HepG2 (cell line): ENCODE measurements around the gene NDUFAF5. TPM values are rescaled to one million over a fixed set of nuclear protein-coding genes. Genes with fewer than 3 reads are reported as not detected.
A peak's percentile ranks its signal among the peaks of the same experiment; 100 is the strongest.

Experiments used
- FIP1L1 ChIP-seq: fragments of 200-400 bp; formaldehyde crosslinking; IDR thresholded peaks from 2 replicates; pipeline ENCODE4 v1.6.1; 2018; ENCODE audit warnings: low read depth, mild to moderate bottlenecking, low read length, moderate library complexity, borderline replicate concordance; ENCODE audit not compliant: insufficient read depth
- HIC2 ChIP-seq: sonication (generic); formaldehyde crosslinking; IDR thresholded peaks from 2 replicates; pipeline ENCODE4 v1.9.0; 2022; ENCODE audit warnings: low read depth, missing genetic modification reagents
- IKZF5 ChIP-seq: IDR thresholded peaks from 2 replicates; pipeline ENCODE4 v1.6.1; 2018; ENCODE audit warnings: missing genetic modification reagents, mild to moderate bottlenecking, missing compliant biosample characterization
- MXI1 ChIP-seq: IDR thresholded peaks from 3 replicates; pipeline ENCODE4 v1.6.1; 2012; ENCODE audit warnings: low read depth, low read length, inconsistent platforms, borderline replicate concordance
- NFYB ChIP-seq: sonication (generic); formaldehyde crosslinking; IDR thresholded peaks from 2 replicates; pipeline ENCODE4 v1.4.0; 2020; ENCODE audit warnings: missing genetic modification reagents
- PAF1 ChIP-seq: IDR thresholded peaks from 2 replicates; pipeline ENCODE4 v1.6.1; 2016; ENCODE audit warnings: missing genetic modification reagents, missing compliant biosample characterization
- PAWR ChIP-seq: sonication (generic); formaldehyde crosslinking; IDR thresholded peaks from 2 replicates; pipeline ENCODE4 v1.4.0; 2020; ENCODE audit warnings: missing genetic modification reagents, mild to moderate bottlenecking, borderline replicate concordance
- PHB2 ChIP-seq: fragments of 450-650 bp; IDR thresholded peaks from 2 replicates; pipeline ENCODE4 v1.6.1; 2018; ENCODE audit not compliant: partially characterized antibody
- PHF21A ChIP-seq: sonication (generic); formaldehyde crosslinking; IDR thresholded peaks from 2 replicates; pipeline ENCODE4 v1.5.0; 2020; ENCODE audit warnings: mild to moderate bottlenecking, missing genetic modification reagents
- POLR2AphosphoS2 ChIP-seq: IDR thresholded peaks from 2 replicates; pipeline ENCODE4 v1.6.1; 2011; ENCODE audit warnings: low read depth, low read length, improper control_type of control experiment
- PPARG ChIP-seq: conservative IDR thresholded peaks from 2 replicates; pipeline ENCODE4 v1.6.1; 2016; ENCODE audit warnings: missing biosample characterization, missing genetic modification reagents
- SP5 ChIP-seq: IDR thresholded peaks from 2 replicates; pipeline ENCODE4 v1.6.1; 2016; ENCODE audit warnings: low read depth, borderline replicate concordance
- SRSF9 ChIP-seq: fragments of 200-400 bp; formaldehyde crosslinking; IDR thresholded peaks from 2 replicates; pipeline ENCODE4 v1.6.1; 2018; ENCODE audit warnings: borderline replicate concordance, mild to moderate bottlenecking, low read depth, low read length; ENCODE audit not compliant: insufficient read depth, poor library complexity, severe bottlenecking
- ZNF441 ChIP-seq: sonication (generic); formaldehyde crosslinking; IDR thresholded peaks from 2 replicates; pipeline ENCODE4 v1.7.0; 2021; ENCODE audit warnings: missing genetic modification reagents, borderline replicate concordance
- ZNF468 ChIP-seq: sonication (generic); formaldehyde crosslinking; IDR thresholded peaks from 2 replicates; pipeline ENCODE4 v1.8.0; 2022; ENCODE audit warnings: mild to moderate bottlenecking, moderate library complexity, missing genetic modification reagents
- ZNF782 ChIP-seq: sonication (generic); formaldehyde crosslinking; IDR thresholded peaks from 2 replicates; pipeline ENCODE4 v1.4.0; 2020; ENCODE audit warnings: missing genetic modification reagents, mild to moderate bottlenecking, borderline replicate concordance
- polyA plus RNA-seq, 8 experiments: library from polyadenylated mRNA; depleted of rRNA in 3 of 8; stranded (reverse) in 7 of 8; unstranded in 1 of 8; fragments of >200 nt; fragmentation: Illumina TruSeq in 4 of 8; extraction: Trizol in 4 of 8; gene quantifications; 2 replicates each; pipeline versions ENCODE4 v1.2.1 to v1.2.3, GENCODE V29; 2011 to 2016; ENCODE audit warnings: low read depth in 4 of 8, missing spikeins in 1 of 8, mixed read lengths in 1 of 8; ENCODE audit not compliant: insufficient read depth in 1 of 8
- total RNA-seq, 5 experiments: library from RNA; depleted of rRNA; stranded (reverse); fragments of >200 nt; fragmentation: Illumina TruSeq; extraction: Trizol; gene quantifications; 2 replicates each; pipeline ENCODE4 v1.2.3, GENCODE V29; 2016; ENCODE audit warnings: low read depth in 1 of 5
- TF ChIP-seq, protein P1 (sequence below): fragments of 450-650 bp; IDR thresholded peaks from 2 replicates; pipeline ENCODE4 v1.6.1; 2017; ENCODE audit warnings: mild to moderate bottlenecking
- TF ChIP-seq, protein P2 (sequence below): sonication (generic); formaldehyde crosslinking; IDR thresholded peaks from 2 replicates; pipeline ENCODE4 v1.5.1; 2020; ENCODE audit warnings: missing genetic modification reagents, mild to moderate bottlenecking, borderline replicate concordance
- TF ChIP-seq, protein P3 (sequence below): sonication (generic); formaldehyde crosslinking; IDR thresholded peaks from 2 replicates; pipeline ENCODE4 v1.4.0; 2020; ENCODE audit warnings: missing genetic modification reagents

NDUFAF5 gene
- total and polyA plus RNA-seq, 2 of the 13 experiments (the other 11 are each of a cell fraction or from before 2014, with no cell fraction given), result 23.1 to 66.7 TPM

GRCh38 chr20:13784893-13785715 lies at the start of gene NDUFAF5, which contains the start of gene ESF1 (continued):
- TF ChIP-seq, protein P1, sequence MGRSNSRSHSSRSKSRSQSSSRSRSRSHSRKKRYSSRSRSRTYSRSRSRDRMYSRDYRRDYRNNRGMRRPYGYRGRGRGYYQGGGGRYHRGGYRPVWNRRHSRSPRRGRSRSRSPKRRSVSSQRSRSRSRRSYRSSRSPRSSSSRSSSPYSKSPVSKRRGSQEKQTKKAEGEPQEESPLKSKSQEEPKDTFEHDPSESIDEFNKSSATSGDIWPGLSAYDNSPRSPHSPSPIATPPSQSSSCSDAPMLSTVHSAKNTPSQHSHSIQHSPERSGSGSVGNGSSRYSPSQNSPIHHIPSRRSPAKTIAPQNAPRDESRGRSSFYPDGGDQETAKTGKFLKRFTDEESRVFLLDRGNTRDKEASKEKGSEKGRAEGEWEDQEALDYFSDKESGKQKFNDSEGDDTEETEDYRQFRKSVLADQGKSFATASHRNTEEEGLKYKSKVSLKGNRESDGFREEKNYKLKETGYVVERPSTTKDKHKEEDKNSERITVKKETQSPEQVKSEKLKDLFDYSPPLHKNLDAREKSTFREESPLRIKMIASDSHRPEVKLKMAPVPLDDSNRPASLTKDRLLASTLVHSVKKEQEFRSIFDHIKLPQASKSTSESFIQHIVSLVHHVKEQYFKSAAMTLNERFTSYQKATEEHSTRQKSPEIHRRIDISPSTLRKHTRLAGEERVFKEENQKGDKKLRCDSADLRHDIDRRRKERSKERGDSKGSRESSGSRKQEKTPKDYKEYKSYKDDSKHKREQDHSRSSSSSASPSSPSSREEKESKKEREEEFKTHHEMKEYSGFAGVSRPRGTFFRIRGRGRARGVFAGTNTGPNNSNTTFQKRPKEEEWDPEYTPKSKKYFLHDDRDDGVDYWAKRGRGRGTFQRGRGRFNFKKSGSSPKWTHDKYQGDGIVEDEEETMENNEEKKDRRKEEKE, result no peak
- TF ChIP-seq MXI1 (peak; percentile 99), PHF21A (CRISPR knock-in tag) (peak; percentile 93), HIC2 (no peak), SP5 (peak; percentile 85), PAF1 (0 out of 2 replicates have a peak, but pooled peaks have one; percentile 65), PAWR (no peak), ZNF782 (CRISPR knock-in tag) (peak; percentile 61), PHB2 (no peak), PPARG (peak; percentile 78), NFYB (CRISPR knock-in tag) (peak; percentile 49), SRSF9 (no peak), ZNF468 (CRISPR knock-in tag) (peak; percentile 96), ZNF441 (CRISPR knock-in tag) (peak; percentile 95), IKZF5 (CRISPR knock-in tag) (peak; percentile 97), FIP1L1 (no peak), POLR2AphosphoS2 (no peak; the same call in 1 of the 2 replicates)
- TF ChIP-seq, protein P2, sequence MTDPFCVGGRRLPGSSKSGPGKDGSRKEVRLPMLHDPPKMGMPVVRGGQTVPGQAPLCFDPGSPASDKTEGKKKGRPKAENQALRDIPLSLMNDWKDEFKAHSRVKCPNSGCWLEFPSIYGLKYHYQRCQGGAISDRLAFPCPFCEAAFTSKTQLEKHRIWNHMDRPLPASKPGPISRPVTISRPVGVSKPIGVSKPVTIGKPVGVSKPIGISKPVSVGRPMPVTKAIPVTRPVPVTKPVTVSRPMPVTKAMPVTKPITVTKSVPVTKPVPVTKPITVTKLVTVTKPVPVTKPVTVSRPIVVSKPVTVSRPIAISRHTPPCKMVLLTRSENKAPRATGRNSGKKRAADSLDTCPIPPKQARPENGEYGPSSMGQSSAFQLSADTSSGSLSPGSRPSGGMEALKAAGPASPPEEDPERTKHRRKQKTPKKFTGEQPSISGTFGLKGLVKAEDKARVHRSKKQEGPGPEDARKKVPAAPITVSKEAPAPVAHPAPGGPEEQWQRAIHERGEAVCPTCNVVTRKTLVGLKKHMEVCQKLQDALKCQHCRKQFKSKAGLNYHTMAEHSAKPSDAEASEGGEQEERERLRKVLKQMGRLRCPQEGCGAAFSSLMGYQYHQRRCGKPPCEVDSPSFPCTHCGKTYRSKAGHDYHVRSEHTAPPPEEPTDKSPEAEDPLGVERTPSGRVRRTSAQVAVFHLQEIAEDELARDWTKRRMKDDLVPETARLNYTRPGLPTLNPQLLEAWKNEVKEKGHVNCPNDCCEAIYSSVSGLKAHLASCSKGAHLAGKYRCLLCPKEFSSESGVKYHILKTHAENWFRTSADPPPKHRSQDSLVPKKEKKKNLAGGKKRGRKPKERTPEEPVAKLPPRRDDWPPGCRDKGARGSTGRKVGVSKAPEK (CRISPR knock-in tag), result no peak; the same call in none of the 2 replicates
- TF ChIP-seq, protein P3, sequence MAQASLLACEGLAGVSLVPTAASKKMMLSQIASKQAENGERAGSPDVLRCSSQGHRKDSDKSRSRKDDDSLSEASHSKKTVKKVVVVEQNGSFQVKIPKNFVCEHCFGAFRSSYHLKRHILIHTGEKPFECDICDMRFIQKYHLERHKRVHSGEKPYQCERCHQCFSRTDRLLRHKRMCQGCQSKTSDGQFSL, result peak; percentile 75
